OCI-LY1 (cell line): ENCODE measurements around the gene SLC19A1.

Source experiments
- EZH2 ChIP-seq: fragments of 200-600 bp; sonication (generic), shearing (Covaris generic); IDR thresholded peaks from 2 replicates; pipeline ENCODE4 v1.8.0; 2017; ENCODE audit warnings: borderline replicate concordance, mixed run types, mild to moderate bottlenecking, antibody characterized with exemption, low read length, moderate library complexity, mixed read lengths
- TF ChIP-seq, protein P1 (sequence below): fragments of 200-600 bp; sonication (generic), shearing (Covaris generic); IDR thresholded peaks from 2 replicates; pipeline ENCODE4 v1.5.1; 2017; ENCODE audit warnings: mild to moderate bottlenecking, antibody characterized with exemption, low read length, moderate library complexity, mixed read lengths

DNA sequence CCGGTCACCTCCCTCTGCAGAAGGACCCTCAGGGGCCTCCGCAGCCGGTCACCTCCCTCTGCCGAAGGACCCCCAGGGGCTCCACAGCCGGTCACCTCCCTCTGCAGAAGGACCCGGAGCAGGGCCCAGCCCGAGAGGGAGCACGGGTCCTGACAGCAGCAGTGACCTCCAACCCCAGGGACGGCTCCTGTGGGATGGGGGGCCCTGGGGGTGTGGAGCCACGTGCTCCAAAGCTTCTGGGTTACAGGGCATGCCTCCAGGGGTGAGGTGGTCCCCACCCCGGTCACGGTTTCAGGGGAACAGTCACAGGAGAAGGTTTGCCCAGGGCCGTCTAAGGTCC is 40.3 kb downstream of the SLC19A1 start:
- TF ChIP-seq, protein P1, sequence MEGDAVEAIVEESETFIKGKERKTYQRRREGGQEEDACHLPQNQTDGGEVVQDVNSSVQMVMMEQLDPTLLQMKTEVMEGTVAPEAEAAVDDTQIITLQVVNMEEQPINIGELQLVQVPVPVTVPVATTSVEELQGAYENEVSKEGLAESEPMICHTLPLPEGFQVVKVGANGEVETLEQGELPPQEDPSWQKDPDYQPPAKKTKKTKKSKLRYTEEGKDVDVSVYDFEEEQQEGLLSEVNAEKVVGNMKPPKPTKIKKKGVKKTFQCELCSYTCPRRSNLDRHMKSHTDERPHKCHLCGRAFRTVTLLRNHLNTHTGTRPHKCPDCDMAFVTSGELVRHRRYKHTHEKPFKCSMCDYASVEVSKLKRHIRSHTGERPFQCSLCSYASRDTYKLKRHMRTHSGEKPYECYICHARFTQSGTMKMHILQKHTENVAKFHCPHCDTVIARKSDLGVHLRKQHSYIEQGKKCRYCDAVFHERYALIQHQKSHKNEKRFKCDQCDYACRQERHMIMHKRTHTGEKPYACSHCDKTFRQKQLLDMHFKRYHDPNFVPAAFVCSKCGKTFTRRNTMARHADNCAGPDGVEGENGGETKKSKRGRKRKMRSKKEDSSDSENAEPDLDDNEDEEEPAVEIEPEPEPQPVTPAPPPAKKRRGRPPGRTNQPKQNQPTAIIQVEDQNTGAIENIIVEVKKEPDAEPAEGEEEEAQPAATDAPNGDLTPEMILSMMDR: no peak
- no peak for TF ChIP-seq EZH2
